Urinary bladder (tissue), 4 donors: ENCODE results near the gene TTN. TPM values are rescaled to one million over a fixed set of nuclear protein-coding genes. Genes with fewer than 3 reads are reported as not detected.

Experiments
- DNase-seq: peaks from one replicate; pipeline ENCODE4 v3.0.0-alpha.2; 2015; ENCODE audit errors: extremely low spot score
- H3K27ac ChIP-seq: one replicate; pipeline ENCODE4 v1.5.1; 2013; ENCODE audit warnings: low read depth, mild to moderate bottlenecking, moderate library complexity
- H3K36me3 ChIP-seq: one replicate; pipeline ENCODE4 v1.6.1; 2013; ENCODE audit warnings: mild to moderate bottlenecking, moderate library complexity; ENCODE audit not compliant: insufficient read depth
- H3K4me1 ChIP-seq: one replicate; pipeline ENCODE4 v1.6.1; 2013; ENCODE audit warnings: mild to moderate bottlenecking, moderate library complexity; ENCODE audit not compliant: insufficient read depth
- H3K4me3 ChIP-seq: one replicate; pipeline ENCODE4 v1.5.1; 2013; ENCODE audit warnings: low read depth, low read length
- WGBS: extraction: QIAGEN DNeasy Blood & Tissue Kit; methylation state at CpG from one replicate; pipeline ENCODE4 v1.1.7; 2013; 5-methylcytosine and 5-hydroxymethylcytosine counted together
- polyA plus RNA-seq: library from polyadenylated mRNA; stranded (reverse); fragments of 200-250 nt; gene quantifications from one replicate; pipeline ENCODE4 v1.2.3, GENCODE V29; 2013
- total RNA-seq: library from RNA; depleted of rRNA; stranded (reverse); fragments of >200 nt; gene quantifications from one replicate; pipeline ENCODE4 v1.2.3, GENCODE V29; 2014
- donor health status: healthy with polysubstance abuse.
- donor health status: healthy.

Gene TTN
- total and polyA plus RNA-seq, 2 donors, result 0.04 to 153 TPM

DNA sequence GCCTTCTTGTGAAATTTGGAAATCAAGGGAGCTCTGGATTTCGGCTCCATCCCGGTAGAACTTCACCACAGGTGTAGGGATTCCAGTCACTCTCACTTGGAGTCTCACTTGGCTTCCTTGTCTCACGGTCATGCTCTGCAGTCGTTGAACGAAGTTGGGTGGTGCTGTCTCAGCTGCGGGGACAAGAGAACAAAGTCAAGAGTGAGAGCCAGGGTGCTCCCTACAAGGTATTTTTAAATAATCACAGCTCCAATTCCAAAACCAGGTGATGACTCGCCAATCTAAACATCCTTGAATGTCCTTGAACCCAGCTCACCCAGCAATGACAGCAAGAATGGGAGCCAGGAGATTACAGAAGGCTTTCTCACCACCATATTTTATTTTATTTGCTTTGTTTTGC lies 6.7 kb downstream of the TTN start:
- no peaks in the 10 kb centered on the region for H3K36me3 ChIP-seq
- H3K4me3 ChIP-seq, result no peak overlapping the region
- 95% methylated on average over 7 of the region's 7 CpGs for WGBS
- no peak overlapping the region for H3K27ac ChIP-seq
- no peak for DNase-seq
- H3K4me1 ChIP-seq, result no peaks in the 10 kb centered on the region

- Histone ChIP-seq H3K27ac (no peak overlapping the region), H3K36me3 (no peaks in the 10 kb centered on the region), H3K4me1 (no peaks in the 10 kb centered on the region), H3K4me3 (no peak overlapping the region)
- DNase-seq, result no peak
- WGBS, result 94% methylated on average over 19 of the region's 19 CpGs
Measured at GRCh38 chr2:178799305-178799704, 7.9 kb downstream of the TTN start.

- 92% methylated on average over 2 of the region's 2 CpGs for WGBS
- no peak for DNase-seq
- H3K4me1 ChIP-seq, result no peaks in the 10 kb centered on the region
- no peak overlapping the region for H3K4me3 ChIP-seq
- no peaks in the 10 kb centered on the region for H3K36me3 ChIP-seq
- no peak overlapping the region for H3K27ac ChIP-seq
Measured at GRCh38 chr2:178796079-178796677, 11.0 kb downstream of the TTN start.

- Histone ChIP-seq H3K27ac (no peak overlapping the region), H3K4me3 (no peak overlapping the region), H3K4me1 (no peaks in the 10 kb centered on the region), H3K36me3 (no peaks in the 10 kb centered on the region)
- WGBS, result 85% methylated on average over 5 of the region's 5 CpGs
- no peak for DNase-seq
Measured at GRCh38 chr2:178787934-178788333, 19.3 kb downstream of the TTN start.

- Histone ChIP-seq H3K4me1 (no peaks in the 10 kb centered on the region), H3K27ac (no peak overlapping the region), H3K4me3 (no peak overlapping the region), H3K36me3 (no peaks in the 10 kb centered on the region)
- 77% methylated on average over 2 of the region's 2 CpGs for WGBS
- DNase-seq, result no peak
Measured at GRCh38 chr2:178787155-178787554, 20.1 kb downstream of the TTN start.

DNA sequence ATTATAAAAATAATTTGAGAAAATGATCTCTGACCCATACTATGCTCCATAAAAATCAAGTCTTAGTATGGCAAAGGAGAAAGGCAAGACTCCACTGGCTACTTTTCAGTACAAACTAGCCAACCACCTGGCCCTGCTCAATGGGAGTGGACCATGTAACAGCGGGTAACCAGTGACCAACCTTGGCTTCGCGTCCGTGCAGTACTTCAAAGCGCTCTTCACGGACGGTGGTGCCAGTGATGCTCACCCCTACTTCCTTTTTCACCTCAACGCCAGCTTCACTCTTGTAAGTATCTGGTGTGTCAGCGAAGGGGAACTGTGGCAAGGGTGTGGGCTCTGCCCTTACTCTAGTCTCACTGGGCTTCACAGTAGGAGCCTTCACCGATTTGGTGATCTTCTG lies 23.3 kb downstream of the TTN start:
- Histone ChIP-seq H3K36me3 (no peaks in the 10 kb centered on the region), H3K27ac (no peak overlapping the region), H3K4me1 (no peaks in the 10 kb centered on the region), H3K4me3 (no peak overlapping the region)
- no peak for DNase-seq
- 95% methylated on average over 10 of the region's 10 CpGs for WGBS

- Histone ChIP-seq H3K4me1 (no peaks in the 10 kb centered on the region), H3K4me3 (no peak overlapping the region), H3K36me3 (no peaks in the 10 kb centered on the region), H3K27ac (no peak overlapping the region)
- 94% methylated on average over 7 of the region's 7 CpGs for WGBS
- no peak for DNase-seq
Measured at GRCh38 chr2:178782236-178782635, 25.0 kb downstream of the TTN start.

DNA sequence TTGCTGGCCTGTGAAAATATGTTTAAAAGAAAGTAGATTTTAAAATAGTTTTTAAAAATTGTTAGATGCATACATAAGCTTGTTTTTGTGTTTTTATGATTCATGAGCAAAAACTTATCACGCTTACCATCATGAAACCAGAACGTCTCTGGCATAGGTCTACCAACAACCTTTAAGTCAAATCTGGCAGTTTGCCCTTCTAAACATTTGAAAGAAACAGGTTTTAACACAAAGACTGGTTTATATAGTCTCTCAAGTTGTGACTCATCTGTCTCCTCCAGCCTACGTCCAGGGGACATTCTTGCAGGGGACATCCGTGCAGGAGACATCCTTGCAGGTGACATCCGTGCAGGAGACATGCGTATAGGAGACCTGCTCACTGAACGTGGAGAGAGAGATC lies 29.6 kb downstream of the TTN start:
- no peak for DNase-seq
- Histone ChIP-seq H3K4me3 (no peak overlapping the region), H3K27ac (no peak overlapping the region), H3K4me1 (no peaks in the 10 kb centered on the region), H3K36me3 (no peaks in the 10 kb centered on the region)
- 68% methylated on average over 7 of the region's 7 CpGs for WGBS

DNA sequence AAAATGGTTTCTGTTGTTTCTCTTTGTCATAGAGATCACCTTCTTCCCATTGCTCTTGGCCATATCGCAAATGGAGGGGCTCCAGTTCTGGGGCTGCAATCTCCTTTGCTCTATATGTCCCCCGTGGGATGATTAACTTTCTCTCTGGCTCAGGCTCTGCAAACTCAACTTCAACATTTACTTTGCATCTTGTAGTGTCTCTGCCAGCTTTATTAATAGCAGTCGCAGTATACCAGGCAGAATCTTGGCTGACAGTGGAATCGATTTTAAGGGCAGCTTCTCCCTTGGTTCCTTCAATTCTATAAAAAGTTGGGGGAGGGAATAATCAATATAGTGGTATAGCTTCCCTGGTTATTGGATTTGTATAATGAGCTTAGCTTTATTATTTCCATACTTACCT lies 30.5 kb downstream of the TTN start:
- H3K4me3 ChIP-seq, result no peak overlapping the region
- DNase-seq, result no peak
- no peaks in the 10 kb centered on the region for H3K36me3 ChIP-seq
- WGBS, result 91% methylated on average over 4 of the region's 4 CpGs
- H3K4me1 ChIP-seq, result no peaks in the 10 kb centered on the region
- no peak overlapping the region for H3K27ac ChIP-seq

DNA sequence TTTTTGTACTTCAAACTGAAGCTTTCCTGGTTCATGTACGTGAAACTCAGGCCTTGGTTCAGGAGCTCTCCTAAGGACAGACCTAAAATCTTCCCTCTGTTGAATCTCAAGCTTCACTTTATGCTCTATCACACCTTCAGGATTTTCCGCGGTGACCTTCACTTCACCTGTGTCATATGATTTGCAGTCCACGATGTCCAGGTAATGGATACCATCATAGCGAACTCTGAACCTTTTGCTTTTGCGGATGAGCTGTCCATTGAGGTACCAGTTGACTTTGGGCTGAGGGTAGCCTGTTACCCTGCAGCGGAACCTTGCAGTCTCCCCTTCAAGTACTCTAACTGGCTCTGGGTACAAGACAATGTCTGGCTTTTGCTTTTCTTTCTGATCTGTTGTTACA lies 31.2 kb downstream of the TTN start:
- 96% methylated on average over 7 of the region's 7 CpGs for WGBS
- Histone ChIP-seq H3K4me3 (no peak overlapping the region), H3K27ac (no peak overlapping the region), H3K36me3 (no peaks in the 10 kb centered on the region), H3K4me1 (no peaks in the 10 kb centered on the region)
- no peak for DNase-seq

GRCh38 chr2:178770518-178770917 lies 36.7 kb downstream of the TTN start:
- no peak overlapping the region for H3K4me3 ChIP-seq
- H3K4me1 ChIP-seq, result no peaks in the 10 kb centered on the region
- no peak for DNase-seq
- H3K27ac ChIP-seq, result no peak overlapping the region
- no peaks in the 10 kb centered on the region for H3K36me3 ChIP-seq
- WGBS, result 79% methylated on average over 2 of the region's 2 CpGs

- Histone ChIP-seq H3K4me3 (no peak overlapping the region), H3K36me3 (no peaks in the 10 kb centered on the region), H3K4me1 (no peaks in the 10 kb centered on the region), H3K27ac (no peak overlapping the region)
- WGBS, result 83% methylated on average over 11 of the region's 11 CpGs
- no peak for DNase-seq
Measured at GRCh38 chr2:178767094-178768060, 39.8 kb downstream of the TTN start.

GRCh38 chr2:178764097-178764496 lies 43.1 kb downstream of the TTN start:
- Histone ChIP-seq H3K4me1 (no peaks in the 10 kb centered on the region), H3K4me3 (no peak overlapping the region), H3K36me3 (no peaks in the 10 kb centered on the region), H3K27ac (no peak overlapping the region)
- no peak for DNase-seq
- 76% methylated on average over 3 of the region's 3 CpGs for WGBS

GRCh38 chr2:178761759-178762371 lies 45.4 kb downstream of the TTN start:
- Histone ChIP-seq H3K36me3 (no peaks in the 10 kb centered on the region), H3K4me3 (no peak overlapping the region), H3K27ac (no peak overlapping the region), H3K4me1 (no peaks in the 10 kb centered on the region)
- DNase-seq, result no peak
- 7% methylated on average over 2 of the region's 2 CpGs for WGBS
